K562 (cell line): ENCODE measurements around the gene NDUFAF4.

Experiments
- SPI1 ChIP-seq: IDR thresholded peaks from 2 replicates; pipeline ENCODE4 v1.6.1; 2011; ENCODE audit warnings: low read depth, low read length, control low read depth, borderline replicate concordance
- ZNF24 ChIP-seq: fragments of 450-650 bp; IDR thresholded peaks from 2 replicates; pipeline ENCODE4 v1.6.1; 2016

DNA sequence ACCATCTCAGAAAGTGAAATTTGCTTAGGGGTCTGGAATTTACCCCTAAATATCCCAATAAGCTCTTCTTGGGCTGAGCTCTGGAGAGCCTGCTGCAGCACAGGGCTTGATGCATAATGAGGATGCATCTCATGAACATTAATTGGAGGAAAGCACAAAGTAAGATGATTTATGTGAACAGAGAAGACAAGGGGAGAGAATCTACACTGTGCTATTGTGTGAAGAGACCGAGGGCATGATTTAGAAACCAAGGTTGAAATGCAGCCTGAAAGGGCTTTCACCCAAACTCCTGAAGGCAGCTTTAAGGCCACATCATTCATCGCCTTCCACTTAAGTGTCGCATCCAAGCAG is 32.7 kb downstream of the NDUFAF4 start:
- no peak for TF ChIP-seq SPI1
- TF ChIP-seq ZNF24 = no peak
